GM12873 (cell line): ENCODE measurements around the gene AFG3L2.

Experiments
- CTCF ChIP-seq: IDR thresholded peaks from 2 replicates; pipeline ENCODE4 v1.5.1; 2012; ENCODE audit warnings: low read depth, mild to moderate bottlenecking, moderate library complexity, low read length, control low read depth; ENCODE audit not compliant: insufficient read depth; ENCODE audit errors: missing control alignments

Gene AFG3L2

GRCh38 chr18:12315911-12316310 lies 61.1 kb downstream of the AFG3L2 start:
- TF ChIP-seq CTCF = no peak

- no peak for TF ChIP-seq CTCF
Observed at GRCh38 chr18:12315490-12315889, 61.5 kb downstream of the AFG3L2 start.

GRCh38 chr18:12314591-12315305 lies 62.3 kb downstream of the AFG3L2 start:
- TF ChIP-seq CTCF = no peak

GRCh38 chr18:12313530-12314245 lies 63.3 kb downstream of the AFG3L2 start:
- TF ChIP-seq CTCF = no peak

GRCh38 chr18:12312976-12313375 lies 64.1 kb downstream of the AFG3L2 start:
- TF ChIP-seq CTCF = no peak

DNA sequence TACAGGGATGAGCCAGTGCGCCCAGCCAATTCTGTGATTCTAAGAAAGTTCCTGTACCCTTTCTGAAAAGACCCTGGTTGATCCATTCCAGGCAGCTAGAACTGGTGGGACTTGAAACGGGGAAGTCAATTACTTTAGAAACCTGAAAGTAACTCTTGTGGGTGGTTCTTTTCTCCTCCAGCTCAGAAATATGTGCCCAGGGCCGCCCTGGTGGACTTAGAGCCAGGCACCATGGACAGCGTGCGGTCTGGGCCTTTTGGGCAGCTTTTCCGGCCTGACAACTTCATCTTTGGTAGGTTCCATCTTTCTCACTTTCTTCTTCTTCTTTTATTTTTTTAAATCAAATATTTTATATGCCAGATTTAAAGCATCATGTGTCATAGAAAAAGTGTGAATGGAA lies 66.3 kb downstream of the AFG3L2 start:
- no peak for TF ChIP-seq CTCF

GRCh38 chr18:12309683-12310198 lies 67.3 kb downstream of the AFG3L2 start:
- TF ChIP-seq CTCF = no peak
